Large intestine (tissue), 3 donors: ENCODE measurements around the gene HDHD3. TPM values are rescaled to one million over a fixed set of nuclear protein-coding genes. Genes with fewer than 3 reads are reported as not detected.

Source experiments
- DNase-seq, 2 donors: peaks; one replicate each; pipeline versions ENCODE4 v3.0.0 to v3.0.0-alpha.2; 2013
- H3K27ac ChIP-seq: one replicate; pipeline ENCODE4 v1.5.1; 2013; ENCODE audit warnings: low read length
- H3K27me3 ChIP-seq: 2 replicates; pipeline ENCODE4 v1.6.1; 2013; ENCODE audit warnings: low read length; ENCODE audit not compliant: control insufficient read depth, insufficient read depth
- H3K36me3 ChIP-seq: 2 replicates; pipeline ENCODE4 v1.6.1; 2013; ENCODE audit warnings: low read length; ENCODE audit not compliant: control insufficient read depth, insufficient read depth
- H3K4me1 ChIP-seq: one replicate; pipeline ENCODE4 v1.6.1; 2013; ENCODE audit warnings: low read length; ENCODE audit not compliant: control insufficient read depth, insufficient read depth
- H3K4me3 ChIP-seq: one replicate; pipeline ENCODE4 v1.5.1; 2013; ENCODE audit warnings: low read length
- H3K9me3 ChIP-seq: one replicate; pipeline ENCODE4 v1.6.1; 2013; ENCODE audit warnings: mild to moderate bottlenecking, low read depth, low read length, moderate library complexity; ENCODE audit not compliant: control insufficient read depth
- WGBS: methylation state at CpG from one replicate; pipeline ENCODE4 v1.1.5; 2013; ENCODE audit warnings: low lambda C conversion rate; ENCODE audit not compliant: insufficient coverage; 5-methylcytosine and 5-hydroxymethylcytosine counted together
- polyA plus RNA-seq: library from polyadenylated mRNA; unstranded; fragments of 120-200 nt; gene quantifications from one replicate; pipeline ENCODE4 v1.2.1, GENCODE V29; 2013

HDHD3 gene
- polyA plus RNA-seq, 1 donor: 155 TPM

DNA sequence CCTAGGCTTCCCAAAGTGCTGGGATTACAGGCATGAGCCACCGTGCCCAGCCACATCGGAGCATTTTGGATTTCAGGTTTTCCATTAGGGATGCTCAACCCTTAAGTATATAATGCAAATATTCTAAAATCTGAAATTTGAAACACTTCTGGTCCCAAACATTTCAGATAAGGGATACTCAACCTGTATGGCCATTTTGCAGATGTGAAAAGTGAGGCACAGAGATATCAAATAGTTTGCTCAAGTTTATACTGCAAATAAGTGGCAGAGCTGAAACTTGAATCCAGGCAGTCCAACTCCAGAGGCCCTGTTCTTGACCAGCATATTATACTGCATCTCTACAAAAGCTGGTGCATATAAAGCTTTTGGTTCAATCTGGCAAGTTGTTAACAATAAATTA is 39.1 kb downstream of the HDHD3 start:
- no CpG with 5 or more reads among the region's 2 CpGs for WGBS
- DNase-seq: no peak
- Histone ChIP-seq H3K4me1 (peaks cover 6% of the 10 kb centered on the region), H3K36me3 (no peaks in the 10 kb centered on the region), H3K4me3 (no peak overlapping the region), H3K27me3 (no peaks in the 10 kb centered on the region), H3K9me3 (no peaks in the 10 kb centered on the region), H3K27ac (no peak overlapping the region)

DNA sequence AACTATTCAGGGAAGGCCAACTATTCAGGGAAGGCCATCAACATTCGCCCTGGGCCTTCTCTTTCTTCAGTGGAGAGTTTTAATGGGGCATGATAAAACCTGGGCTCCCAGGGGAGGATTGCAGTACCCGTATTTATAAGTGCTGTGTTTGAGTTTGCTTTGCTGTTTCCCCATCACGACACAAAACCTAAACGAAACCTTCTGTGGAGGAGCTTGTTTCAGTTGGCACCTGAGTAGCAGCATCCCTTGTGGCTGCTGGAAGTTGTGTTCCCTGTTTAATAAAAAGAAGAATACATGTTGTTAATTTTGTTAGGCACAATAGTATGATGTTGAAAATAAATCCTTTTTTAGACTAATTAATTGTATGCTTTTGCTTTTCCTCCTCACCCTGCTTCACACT is 45.0 kb downstream of the HDHD3 start:
- Histone ChIP-seq H3K4me1 (no peaks in the 10 kb centered on the region), H3K27me3 (no peaks in the 10 kb centered on the region), H3K9me3 (no peaks in the 10 kb centered on the region), H3K4me3 (no peak overlapping the region), H3K27ac (no peak overlapping the region), H3K36me3 (no peaks in the 10 kb centered on the region)
- WGBS: no CpG with 5 or more reads among the region's 4 CpGs
- no peak for DNase-seq

DNA sequence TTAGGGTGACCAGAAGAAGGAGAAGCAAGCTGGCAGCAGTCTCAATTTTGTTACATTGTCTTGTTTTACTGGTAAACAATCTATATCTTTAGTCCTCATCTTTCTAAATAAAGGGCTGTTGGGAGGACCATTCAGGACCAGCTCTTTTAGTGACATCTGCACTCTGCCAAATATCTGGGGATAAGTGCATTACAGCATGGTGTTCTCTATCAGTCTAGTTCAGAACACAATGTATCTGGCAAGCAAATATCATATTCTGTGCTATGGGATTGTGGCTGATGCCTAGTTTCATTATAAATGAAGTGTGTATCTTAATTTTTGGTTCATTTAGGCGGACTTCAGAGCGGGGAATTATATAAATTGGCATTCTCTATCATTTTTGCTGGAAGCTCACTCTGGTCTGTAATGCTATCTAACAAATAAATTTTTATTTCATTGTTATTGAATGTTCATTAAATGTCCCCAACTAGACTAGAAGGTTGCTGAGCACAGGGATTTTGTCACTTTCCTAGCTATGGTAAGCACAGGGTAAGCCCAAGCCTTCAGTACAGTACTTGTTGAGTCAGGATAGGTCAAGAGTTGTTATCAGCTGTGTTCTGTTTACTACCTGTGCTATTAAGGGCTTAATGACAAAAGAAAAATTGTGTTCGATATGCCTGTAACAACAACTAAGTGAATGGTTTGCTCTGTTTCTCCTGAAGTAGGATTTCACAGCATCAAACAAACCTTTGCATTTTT is 48.6 kb downstream of the HDHD3 start:
- H3K4me3 ChIP-seq: no peak overlapping the region
- no peaks in the 10 kb centered on the region for H3K36me3 ChIP-seq
- H3K27me3 ChIP-seq: no peaks in the 10 kb centered on the region
- H3K27ac ChIP-seq: no peak overlapping the region
- WGBS: no CpG with 5 or more reads among the region's 3 CpGs
- H3K9me3 ChIP-seq: no peaks in the 10 kb centered on the region
- H3K4me1 ChIP-seq: no peaks in the 10 kb centered on the region
- DNase-seq: no peak

GRCh38 chr9:113326230-113326629 is 50.6 kb downstream of the HDHD3 start:
- Histone ChIP-seq H3K27me3 (no peaks in the 10 kb centered on the region), H3K4me1 (no peaks in the 10 kb centered on the region), H3K27ac (no peak overlapping the region), H3K9me3 (no peaks in the 10 kb centered on the region), H3K36me3 (peaks cover 5% of the 10 kb centered on the region), H3K4me3 (no peak overlapping the region)
- WGBS: 100% methylated on average over 3 of the region's 4 CpGs
- no peak for DNase-seq

Other genes with a start within 250 kb of the HDHD3 start
- gene SLC31A2, start 226.0 kb downstream of the HDHD3 start, polyA plus RNA-seq: 11.4 TPM
- 23.1 TPM for gene FKBP15, start 155.7 kb downstream of the HDHD3 start, polyA plus RNA-seq
- gene SLC31A1, start 155.4 kb downstream of the HDHD3 start, polyA plus RNA-seq: 32.2 TPM
- 39.7 TPM for gene CDC26, start 101.4 kb downstream of the HDHD3 start, polyA plus RNA-seq
- 22.8 TPM for gene PRPF4, start 101.3 kb downstream of the HDHD3 start, polyA plus RNA-seq
- gene RNF183, start 73.6 kb downstream of the HDHD3 start, polyA plus RNA-seq: 0.91 TPM
- 2.8 TPM for gene WDR31, start 36.7 kb downstream of the HDHD3 start, polyA plus RNA-seq
- gene BSPRY, start 27.4 kb downstream of the HDHD3 start, polyA plus RNA-seq: 9.5 TPM
- 48.8 TPM for gene ALAD, start 24.3 kb upstream of the HDHD3 start, polyA plus RNA-seq
- gene POLE3, start 33.7 kb upstream of the HDHD3 start, polyA plus RNA-seq: 48.0 TPM
- gene C9orf43, start 33.8 kb upstream of the HDHD3 start, polyA plus RNA-seq: 0.84 TPM
- 33.0 TPM for gene RGS3, start 86.7 kb upstream of the HDHD3 start, polyA plus RNA-seq